Right hindlimb (tissue), 1 donor: ENCODE data around the gene ZSCAN2.
"Not testable (repeated sequence)": the region's sequence is repeated elsewhere in the genome, so short reads cannot be mapped to it uniquely, and the experiment has no call there.

Source experiments
- DNase-seq: peaks from one replicate; pipeline ENCODE4 v3.0.0-alpha.2; 2018

Gene ZSCAN2

DNA sequence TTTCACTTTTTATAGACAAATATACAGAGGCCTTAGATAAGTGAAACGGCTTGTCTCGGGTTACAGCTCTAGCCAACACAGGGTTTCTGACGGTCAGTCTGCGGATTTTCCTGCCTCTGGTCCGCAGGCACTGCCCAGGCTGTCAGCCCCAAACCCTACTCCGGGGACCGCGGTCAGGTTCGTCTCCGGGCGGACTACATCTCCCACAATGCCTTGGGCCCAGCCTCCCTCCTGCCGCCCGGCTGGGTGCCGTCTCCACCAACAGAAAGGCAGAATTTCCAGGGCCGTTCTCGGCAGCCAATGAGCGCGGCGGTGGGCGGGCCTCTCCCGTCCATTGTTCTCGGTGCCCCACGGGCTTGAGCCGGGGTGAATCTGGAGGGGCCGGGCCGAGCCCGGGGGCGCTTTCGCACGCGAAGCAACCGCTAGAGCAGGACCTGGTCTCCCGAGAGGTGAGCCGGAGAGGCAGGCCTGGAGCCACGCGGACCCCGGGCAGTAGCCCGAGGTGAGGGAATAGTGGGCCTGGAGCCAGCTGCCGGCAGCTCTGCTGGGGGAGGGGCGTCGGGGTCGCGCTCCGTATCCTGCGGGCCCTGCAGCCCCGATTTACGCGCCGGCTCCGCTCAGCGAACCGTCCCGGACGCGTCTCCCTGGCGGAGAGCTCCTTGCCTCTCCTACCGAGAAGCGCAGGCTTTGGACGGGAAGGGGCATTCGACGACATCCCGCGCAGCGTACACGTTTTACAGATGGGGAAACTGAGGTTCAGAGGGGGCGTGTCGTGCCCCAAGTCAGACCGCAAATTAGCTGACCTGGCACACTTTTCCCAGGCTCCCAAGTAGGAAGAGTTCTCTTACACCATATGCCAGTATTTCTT is at the start of gene ZSCAN2:
Gene ZSCAN2 (plus strand): TSS at position 323 of the 868 bp plus-strand sequence. CDS start 2,919 bp downstream, outside the sequence.
- peak; percentile 99 for DNase-seq

DNA sequence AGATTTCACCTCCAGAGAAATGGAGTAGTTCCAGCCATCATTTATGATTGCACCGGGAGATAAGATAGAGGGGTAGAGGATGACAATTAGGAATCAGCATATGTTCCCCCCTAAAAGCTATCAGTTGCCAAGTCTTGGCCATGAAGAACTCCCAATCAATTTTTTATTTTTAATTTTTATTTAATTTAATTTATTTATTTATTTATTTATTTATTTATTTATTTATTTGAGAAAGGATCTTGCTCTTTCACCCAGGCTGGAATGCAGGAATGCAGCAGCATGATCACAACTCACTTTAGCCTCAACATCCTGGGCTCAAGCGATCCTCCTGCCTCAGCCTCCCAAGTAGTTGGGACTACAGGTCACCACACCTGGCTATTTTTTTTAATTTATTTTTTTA is 49.2 kb upstream of the ZSCAN2 start:
- not testable (repeated sequence) for DNase-seq

DNA sequence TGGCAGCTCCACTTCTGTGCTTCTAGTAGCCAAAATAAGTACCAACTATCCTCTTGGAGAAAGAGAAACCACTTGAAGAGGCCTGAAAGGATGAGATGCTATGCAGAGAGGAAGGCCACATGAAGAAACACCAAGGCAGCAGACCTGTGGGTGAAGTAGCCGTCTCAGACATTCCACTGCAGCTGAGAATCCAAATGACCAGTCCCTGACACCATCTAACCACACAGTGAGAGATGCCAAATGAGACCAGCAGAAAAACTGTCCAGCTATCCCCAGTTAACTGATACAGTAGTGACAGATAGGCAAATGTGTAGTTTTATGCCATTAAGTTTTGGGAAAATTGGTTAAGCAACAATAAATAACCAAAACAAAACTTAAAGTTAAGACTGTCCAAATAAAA is 47.9 kb upstream of the ZSCAN2 start:
- DNase-seq, result no peak

DNA sequence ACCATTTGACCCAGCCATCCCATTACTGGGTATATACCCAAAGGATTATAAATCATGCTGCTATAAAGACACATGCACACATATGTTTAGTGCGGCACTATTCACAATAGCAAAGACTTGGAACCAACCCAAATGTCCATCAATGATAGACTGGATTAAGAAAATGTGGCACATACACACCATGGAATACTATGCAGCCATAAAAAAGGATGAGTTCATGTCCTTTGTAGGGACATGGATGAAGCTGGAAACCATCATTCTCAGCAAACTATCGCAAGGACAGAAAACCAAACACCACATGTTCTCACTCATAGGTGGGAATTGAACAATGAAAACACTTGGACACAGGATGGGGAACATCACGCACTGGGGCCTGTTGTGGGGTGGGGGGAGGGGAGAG is 44.1 kb upstream of the ZSCAN2 start:
- not testable (repeated sequence) for DNase-seq

DNA sequence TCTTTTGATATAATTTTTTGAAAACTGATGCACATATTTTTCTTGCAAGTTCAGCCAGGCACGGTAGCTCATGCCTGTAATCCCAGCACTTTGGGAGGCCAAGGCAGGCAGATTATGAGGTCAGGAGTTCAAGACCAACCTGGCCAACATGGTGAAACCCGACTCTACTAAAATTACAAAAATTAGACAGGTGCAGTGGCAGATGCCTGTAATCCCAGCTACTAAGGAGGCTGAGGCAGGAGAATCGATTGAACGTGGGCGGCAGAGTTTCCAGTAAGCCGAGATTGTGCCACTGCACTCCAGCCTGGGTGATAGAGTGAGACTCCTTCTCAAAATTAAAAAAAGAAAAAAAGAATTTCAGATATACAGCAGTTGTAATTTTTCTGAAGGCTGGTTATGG is 32.8 kb upstream of the ZSCAN2 start:
- not testable (repeated sequence) for DNase-seq

DNA sequence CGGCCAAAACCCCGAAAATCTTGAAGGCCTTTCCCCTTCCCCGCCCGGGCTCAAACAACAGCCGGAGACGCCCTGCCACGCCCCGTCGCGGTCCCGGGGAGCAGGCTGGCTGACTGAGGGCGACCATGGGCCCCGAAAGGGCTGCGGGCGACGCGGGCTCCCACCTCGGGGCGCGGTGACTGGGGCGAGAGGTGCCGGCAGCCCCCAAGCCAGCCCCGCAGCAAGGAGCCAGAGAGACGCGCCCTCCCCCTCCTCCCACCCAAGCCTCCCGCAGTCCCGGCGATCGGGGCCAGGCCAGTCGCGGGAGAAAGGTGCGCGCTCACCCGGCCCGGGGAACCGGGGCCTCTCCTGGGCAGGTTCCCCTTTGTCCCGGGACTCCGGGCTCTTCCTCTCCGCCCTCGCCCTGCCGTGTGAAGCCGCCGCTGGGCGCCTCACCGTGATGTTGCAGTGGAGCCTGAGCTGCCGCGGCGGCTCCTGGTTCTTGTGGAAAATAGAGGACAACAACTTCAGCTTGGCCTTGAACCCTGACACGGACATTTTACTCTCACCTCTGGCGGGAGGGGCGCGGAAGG is 30.6 kb upstream of the ZSCAN2 start:
- peak; percentile 71 for DNase-seq

DNA sequence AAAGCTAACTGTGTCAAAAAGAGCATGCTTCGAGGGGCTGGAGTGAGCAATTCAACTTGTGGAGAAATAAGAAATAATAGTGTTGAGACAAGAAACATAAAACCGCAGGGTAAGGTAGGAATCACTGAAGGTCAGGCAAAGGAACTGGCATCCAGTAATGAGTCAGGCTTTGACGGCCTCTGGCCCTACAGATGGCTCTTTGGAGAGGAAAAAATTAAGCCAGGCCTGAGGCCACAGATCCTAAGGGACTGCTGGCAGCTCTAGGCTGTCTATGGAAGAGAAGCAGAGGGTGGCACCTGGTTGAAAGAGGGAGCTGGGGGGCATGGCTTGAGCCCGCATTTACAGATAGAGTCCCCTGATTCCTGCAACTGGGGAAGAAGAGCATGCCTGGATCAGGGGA is 28.6 kb upstream of the ZSCAN2 start:
- DNase-seq, result no peak

DNA sequence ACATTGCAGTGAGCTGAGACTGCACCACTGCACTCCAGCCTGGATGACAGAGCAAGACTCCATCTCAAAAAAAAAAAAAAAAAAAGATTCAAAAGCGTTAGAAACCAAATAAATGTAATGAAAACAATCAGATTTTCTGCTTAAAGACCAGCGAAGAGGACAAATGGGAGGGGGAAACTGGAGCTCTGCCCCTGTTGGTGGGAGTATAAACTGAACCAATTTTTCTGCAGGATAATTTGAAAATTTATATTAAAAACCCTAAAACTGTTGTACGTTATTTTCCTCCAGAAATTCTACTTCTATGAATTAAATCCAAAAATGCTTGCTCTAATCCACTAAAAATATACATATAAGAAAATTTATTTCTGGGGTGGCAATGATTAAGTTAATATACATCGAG is 25.3 kb upstream of the ZSCAN2 start:
- no peak for DNase-seq

DNA sequence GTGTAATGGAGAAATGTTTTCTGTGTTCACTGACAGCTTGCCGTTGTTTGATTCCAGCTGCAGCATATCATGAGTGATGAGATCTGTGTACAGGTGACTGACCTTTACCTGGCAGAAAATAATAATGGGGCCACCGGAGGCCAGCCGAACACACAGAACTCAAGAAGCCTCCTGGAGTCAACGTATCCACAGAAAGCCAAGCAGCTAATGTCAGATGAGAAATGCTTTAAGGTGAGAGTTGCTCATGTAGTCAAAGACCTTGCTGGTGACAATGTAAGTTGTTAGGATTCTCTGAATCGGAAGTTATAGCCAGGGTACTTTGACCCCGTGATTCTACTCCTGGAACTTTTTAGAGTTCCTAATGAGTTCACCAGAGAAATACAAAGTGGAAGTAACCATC is 22.9 kb upstream of the ZSCAN2 start:
- not testable (repeated sequence) for DNase-seq

DNA sequence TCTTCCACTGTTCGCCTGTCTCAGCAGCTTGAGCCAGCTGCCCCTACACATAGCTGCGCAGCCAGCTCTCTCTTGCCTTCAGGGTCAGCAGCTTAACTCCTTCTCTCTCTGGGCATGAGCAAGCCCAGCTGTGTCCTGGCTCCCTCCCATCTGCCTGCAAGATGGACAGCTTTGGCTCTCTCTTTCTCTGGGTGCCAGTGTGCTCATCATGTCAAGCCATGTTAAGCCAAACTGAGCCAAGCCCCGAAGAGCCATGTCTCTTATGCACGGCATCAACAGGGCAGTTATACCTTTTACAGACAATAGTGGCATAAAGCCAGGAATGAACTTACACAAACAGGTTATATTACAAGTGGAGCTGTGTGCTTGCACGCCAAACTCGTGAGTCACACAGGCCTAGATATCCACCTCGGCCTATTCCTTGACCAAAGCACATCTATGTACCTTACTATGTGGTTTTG is 21.5 kb upstream of the ZSCAN2 start:
- DNase-seq, result peak; percentile 50

DNA sequence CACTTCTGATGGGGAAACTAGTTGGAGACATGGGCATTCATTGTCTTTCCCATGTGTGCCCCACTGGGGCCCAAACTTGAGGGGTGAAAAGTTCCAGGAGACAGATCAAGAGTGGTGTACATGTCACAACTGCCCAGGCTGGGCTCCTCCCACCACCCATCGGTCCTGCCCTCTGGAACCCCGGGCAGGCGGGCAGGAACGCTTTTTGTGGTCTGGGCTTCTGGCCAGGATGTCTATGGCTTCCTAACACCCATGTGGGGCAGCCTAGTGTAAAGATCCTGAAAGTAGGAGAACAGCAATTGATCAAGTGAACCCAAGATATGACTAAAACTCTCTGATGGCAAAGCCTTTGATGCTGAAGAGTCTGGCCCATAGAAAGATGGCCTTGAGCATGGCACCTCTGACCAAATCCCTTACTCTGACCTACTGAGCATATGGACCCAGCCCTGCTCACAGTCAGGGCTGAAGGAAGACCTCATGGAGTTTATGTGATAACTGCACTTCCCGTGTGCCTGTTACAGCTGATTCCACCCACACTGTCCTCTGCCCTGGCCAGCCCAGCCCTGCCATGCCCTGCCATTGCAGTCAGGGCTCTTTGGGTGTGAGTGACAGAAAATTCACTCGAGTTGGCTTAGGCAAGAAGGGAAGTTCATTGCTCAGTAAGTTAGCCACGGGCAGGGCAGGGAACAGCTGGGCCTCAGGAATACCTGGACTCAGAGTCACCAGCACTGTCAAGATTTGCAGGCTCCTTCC is 19.0 kb upstream of the ZSCAN2 start:
- not testable (repeated sequence) for DNase-seq

DNA sequence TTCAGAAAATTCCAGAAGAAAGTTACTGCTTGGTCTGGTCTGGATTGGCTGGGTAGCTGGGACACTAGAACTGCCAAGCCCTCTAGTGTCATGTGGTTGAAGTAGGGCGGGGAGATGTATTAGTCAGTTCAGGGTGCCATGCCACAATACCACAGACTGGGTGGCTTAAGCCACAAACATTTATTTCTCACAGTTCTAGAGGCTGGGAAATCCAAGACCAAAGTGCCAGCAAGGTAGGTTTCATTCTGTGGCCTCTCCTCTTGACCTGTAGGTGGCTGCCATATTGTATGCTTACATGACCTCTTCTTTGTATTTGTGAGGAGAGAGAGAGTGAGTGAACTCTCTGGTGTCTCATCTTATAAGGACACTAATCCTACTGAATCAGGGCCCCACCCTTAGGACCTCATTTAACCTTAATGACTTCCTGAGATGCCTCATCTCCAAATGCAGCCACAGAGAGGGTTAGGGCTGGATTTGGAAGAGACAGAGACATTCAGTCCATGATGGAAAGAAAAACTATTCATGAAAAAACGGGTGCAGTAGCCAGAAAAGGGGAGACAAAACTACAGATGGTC is 18.1 kb upstream of the ZSCAN2 start:
- DNase-seq, result no peak

DNA sequence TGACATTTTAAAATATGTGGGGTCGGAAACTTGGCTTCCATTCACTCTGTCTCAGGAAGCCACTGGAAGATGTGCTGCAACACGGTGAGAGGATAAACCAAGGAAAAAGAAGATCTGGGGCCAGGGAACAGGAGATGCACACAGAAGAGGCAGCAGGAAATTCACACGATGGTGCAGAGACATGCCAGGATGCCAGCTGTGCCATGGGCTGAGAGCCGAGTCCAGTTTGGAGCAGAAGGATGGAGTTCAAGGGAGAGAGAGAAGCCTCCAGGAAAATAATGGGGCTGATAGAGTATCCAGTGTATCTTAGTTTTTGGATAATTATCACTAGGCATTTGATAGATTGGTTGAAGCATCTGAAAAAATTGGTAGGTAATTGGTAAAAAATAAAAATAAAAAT is 16.9 kb upstream of the ZSCAN2 start:
- not testable (repeated sequence) for DNase-seq

DNA sequence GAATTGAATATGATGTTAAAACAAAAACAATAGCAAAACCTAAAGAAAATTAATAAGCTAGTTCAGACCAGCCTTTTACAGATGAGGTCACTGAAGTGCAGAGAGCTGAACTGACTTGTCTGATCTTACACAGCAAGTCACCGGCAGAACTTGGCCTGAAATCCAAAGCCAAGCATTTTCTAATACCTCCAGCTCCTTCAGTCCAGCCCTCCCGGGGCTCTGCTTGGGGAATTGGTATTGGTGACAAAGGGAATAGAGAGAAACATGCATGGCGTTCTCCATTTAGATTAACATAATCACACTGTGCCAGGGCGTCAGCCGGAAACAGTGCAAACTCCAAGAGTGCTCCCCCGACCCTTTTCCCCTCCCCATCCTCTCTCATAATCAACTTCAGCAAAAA is 14.1 kb upstream of the ZSCAN2 start:
- no peak for DNase-seq

DNA sequence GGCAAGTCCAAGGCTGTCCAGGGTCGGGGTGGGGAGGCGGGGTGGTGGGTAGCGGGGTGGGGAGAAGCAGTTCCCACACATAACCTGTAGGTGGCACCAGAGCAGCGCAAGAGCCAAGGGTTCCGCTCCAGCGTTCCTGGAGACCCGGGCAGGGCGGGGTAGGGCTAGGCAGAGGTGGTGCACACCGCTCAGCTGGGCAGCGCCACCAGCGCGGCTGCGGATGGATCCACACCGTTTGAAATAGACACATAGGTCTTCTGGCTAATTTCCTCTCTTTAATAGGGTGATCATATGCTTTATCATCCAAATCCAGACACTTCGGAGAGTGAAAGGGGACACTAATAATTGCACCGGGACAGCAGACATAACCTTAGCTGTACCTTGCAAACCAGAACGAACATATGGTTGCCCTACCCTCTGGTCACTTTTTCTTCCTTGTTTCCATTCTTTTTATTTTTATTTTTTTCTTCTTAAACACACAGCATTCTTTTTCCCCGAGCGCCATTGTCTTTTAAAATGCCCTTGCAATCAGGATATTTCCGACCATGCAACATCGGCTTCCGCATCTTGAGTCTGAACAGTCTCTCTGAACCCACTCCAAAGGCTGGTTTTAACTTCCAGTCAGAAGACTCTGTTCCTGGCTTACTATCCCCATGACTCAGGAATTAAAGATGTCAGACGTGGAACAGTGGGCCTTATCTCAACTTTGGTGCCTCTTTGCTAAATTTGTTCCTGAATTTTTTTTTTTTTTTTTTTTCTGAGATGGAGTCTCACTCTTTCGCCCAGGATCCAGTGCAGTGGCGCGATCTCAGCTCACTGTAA is 12.5 kb upstream of the ZSCAN2 start:
- DNase-seq, result peak; percentile 88

DNA sequence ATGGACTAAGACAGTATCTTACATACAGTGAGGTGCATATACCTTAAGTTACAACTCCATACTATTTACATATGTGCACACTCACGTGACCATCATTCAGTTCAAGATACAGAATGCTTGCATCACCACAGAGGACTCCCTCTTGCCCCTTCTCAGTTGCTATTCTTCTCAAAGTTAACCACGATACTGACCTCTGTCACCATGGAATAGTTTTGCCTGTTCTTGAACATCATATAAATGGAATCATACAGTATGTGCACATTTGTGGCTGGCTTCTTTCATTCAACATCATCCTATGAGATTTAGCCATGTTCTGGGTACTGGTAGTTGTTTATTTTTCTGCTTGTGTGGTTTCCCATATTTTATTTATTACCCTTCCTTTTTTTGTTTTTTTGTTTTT is 10.4 kb upstream of the ZSCAN2 start:
- DNase-seq, result no peak

DNA sequence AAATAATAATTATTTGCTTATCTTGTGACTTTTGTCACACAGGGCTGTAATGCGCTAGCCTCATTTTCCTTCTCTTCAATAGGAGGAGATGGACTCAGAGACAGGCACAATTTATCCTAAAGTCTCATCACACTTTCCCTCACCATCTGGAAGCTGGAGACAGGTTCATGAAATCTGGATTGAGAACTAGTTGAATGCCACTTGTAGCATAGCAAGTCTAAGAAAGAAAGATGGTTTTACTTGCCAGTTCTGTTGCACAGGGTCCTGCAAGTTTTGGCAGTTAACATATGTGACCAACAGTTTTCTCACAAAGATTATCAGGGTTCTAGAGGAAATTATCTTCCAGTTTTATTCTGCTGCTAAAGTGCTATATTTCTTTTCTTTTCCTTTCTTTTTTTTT is 9.0 kb upstream of the ZSCAN2 start:
- DNase-seq, result no peak

DNA sequence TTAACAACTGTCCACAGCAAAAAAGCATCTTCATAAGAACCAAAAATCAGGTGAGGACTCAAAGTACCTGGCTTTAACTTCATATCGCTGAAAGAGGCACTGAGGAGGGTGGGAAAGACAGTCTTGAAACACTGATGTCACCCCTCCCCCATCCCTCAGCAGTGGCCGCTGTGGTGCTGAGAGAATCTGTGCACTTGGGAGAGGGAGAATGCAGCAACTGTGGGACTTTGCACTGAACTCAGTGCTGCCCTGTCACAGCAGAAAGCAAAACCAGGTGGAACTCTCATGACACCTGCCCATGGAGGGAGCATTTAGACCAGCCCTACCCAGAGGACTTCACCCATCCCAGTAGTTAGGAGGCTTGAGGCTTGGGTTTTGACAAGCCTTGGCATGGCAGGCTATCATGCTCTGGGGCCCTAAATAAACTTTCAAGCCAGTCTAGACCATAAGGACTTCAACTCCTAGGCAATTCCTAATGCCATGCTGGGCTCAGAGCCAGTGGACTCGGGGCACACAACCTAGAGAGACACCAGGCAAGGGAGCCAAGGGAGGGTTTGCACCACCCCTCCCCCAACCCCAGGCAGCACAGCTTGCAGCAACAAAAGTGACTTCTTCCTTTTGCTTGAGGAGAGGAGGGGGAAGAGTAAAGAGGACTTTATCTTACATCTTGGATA is 6.1 kb upstream of the ZSCAN2 start:
- no peak for DNase-seq

DNA sequence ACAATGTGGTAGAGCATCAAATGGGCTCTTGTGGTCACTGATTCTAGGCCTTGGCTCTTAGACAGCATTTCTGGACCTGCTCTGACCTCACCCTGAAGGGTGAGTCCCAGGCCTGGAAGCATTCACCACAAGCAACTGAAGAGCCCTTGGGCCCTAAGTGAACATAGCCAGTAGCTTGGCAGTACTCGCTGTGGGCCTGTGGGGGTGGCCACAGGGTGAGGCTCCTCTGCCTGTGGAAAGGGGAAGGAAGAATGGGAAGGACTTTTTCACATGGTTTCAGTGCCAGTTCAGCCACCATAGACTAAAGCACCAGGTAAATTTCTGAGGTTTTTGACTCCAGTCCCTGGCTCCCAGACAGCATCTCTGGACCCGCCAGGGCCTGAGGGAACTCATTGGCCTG is 5.1 kb upstream of the ZSCAN2 start:
- DNase-seq, result no peak

DNA sequence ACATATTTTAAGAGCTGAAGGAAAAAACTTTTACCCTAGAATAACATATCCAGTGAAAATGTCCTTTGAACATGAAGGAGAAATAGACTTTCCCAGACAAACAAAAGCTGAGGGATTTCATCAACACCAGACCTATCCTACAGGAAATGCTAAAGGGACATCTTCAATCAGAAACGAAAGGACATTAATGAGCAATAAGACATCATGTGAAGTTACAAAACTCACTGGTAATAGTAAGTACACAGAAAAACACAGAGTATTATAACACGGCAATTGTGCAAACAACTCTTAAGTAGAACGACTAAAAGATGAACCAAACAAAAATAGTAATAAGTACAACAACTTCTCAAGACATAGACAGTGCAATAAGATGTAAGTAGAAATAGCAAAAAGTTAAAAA is 3.5 kb upstream of the ZSCAN2 start:
- DNase-seq, result no peak

DNA sequence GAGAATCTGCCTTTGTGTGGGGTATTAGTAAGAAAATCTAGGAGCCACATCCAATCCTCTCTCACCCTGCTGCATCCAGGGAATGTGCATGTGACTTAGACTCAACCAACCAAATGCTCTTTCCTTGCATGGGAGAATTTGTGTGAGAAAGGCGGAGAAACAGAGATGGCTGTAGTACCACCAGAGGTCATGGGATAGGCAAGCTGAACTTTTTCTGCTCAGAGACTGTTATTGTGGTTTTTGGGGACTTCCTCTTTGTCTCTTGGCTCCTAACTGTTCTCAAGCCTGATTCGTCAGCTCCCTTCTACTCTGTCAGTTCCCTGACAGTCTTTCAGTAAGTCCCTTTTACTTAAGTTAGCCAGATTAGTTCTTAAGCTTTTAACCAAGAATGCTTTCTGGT is 2.6 kb upstream of the ZSCAN2 start:
- DNase-seq, result no peak

DNA sequence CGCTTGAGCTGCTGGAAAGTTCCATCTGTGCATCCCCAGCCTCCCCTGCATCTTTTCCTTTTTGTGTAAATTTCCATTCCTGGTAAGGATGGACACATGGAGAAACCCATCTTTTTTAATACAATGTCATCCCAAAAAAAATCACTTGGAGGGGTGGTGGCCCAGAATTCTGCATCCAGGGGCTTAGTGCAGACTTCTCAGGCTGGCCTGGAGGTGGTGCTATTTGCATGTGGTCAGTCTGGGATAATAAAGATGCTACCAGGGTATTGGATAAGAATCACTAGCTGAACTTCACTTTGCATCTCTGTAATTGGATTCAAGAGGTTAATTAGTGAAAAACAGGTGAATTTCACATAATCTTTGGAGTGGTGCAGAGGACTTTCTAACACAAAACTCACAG is 1.8 kb upstream of the ZSCAN2 start:
- DNase-seq, result peak; percentile 69
